ENCODE results near the gene STPG4. TPM values are rescaled to one million over a fixed set of nuclear protein-coding genes. Genes with fewer than 3 reads are reported as not detected.
"Not testable (repeated sequence)": the region's sequence is repeated elsewhere in the genome, so short reads cannot be mapped to it uniquely, and the experiment has no call there.

Gene STPG4
- total and polyA plus RNA-seq, 7 experiments from 2014 or later, result 0.24 to 0.95 (median 0.73) TPM; not detected in 4

GRCh38 chr2:47127862-47128543, 27.1 kb downstream of the STPG4 start:
- Histone ChIP-seq H3K27ac (ENCODE audit: low read depth, low read length) (no peak overlapping the region), H3K27me3 (ENCODE audit: control insufficient read depth in 2 of 2, insufficient read depth in 2 of 2, low read length in 2 of 2) (no peaks in the 10 kb centered on the region), H3K4me1 (ENCODE audit: control insufficient read depth in 2 of 2, insufficient read depth in 2 of 2, low read length in 2 of 2) (no peaks in the 10 kb centered on the region), H3K36me3 (ENCODE audit: control insufficient read depth in 2 of 3, insufficient read depth in 3 of 3, low read length in 3 of 3) (no peaks in the 10 kb centered on the region), H3K4me3 (ENCODE audit: low read length) (no peak overlapping the region), H3K9me3 (ENCODE audit: control insufficient read depth in 2 of 3, low read length in 3 of 3) (no peaks in the 10 kb centered on the region)
- no peak overlapping the region for H3K27ac Mint-ChIP-seq
- ChIA-PET POLR2A (no interaction called here), CTCF (no interaction called here)
- peaks cover 0 to 8% (median 0%) of the 10 kb centered on the region in 5 donors for H3K36me3 Mint-ChIP-seq
- H3K4me3 Mint-ChIP-seq, result no peak overlapping the region
- peaks cover 0 to 28% (median 6%) of the 10 kb centered on the region in 5 donors for H3K27me3 Mint-ChIP-seq
- DNase-seq (no peak), ATAC-seq (no peak)
- peaks cover 0 to 4% (median 0%) of the 10 kb centered on the region in 11 donors for H3K9me3 Mint-ChIP-seq
- intact Hi-C loops (cut with micrococcal nuclease), result loop anchor here in 1 of 2 donors (1.0 kb wide), 1 partner anchor 144 kb away; no protein-coding TSS in a partner anchor
- no peaks in the 10 kb centered on the region for H3K4me1 Mint-ChIP-seq

- peaks cover 0 to 28% (median 6%) of the 10 kb centered on the region in 5 donors for H3K27me3 Mint-ChIP-seq
- H3K36me3 Mint-ChIP-seq, result peaks cover 0 to 8% (median 0%) of the 10 kb centered on the region in 5 donors
- H3K9me3 Mint-ChIP-seq, result peaks cover 0 to 4% (median 0%) of the 10 kb centered on the region in 11 donors
- no peak for DNase-seq
- Histone ChIP-seq H3K4me3 (ENCODE audit: low read length) (no peak overlapping the region), H3K9me3 (ENCODE audit: control insufficient read depth in 2 of 3, low read length in 3 of 3) (no peaks in the 10 kb centered on the region), H3K27ac (ENCODE audit: low read depth, low read length) (no peak overlapping the region), H3K27me3 (ENCODE audit: control insufficient read depth in 2 of 2, insufficient read depth in 2 of 2, low read length in 2 of 2) (no peaks in the 10 kb centered on the region), H3K4me1 (ENCODE audit: control insufficient read depth in 2 of 2, insufficient read depth in 2 of 2, low read length in 2 of 2) (no peaks in the 10 kb centered on the region), H3K36me3 (ENCODE audit: control insufficient read depth in 2 of 3, insufficient read depth in 3 of 3, low read length in 3 of 3) (no peaks in the 10 kb centered on the region)
- H3K4me1 Mint-ChIP-seq, result no peaks in the 10 kb centered on the region
- H3K27ac Mint-ChIP-seq, result no peak overlapping the region
- POLR2A ChIA-PET, result no interaction called here
- H3K4me3 Mint-ChIP-seq, result no peak overlapping the region
- no peak for ATAC-seq
- intact Hi-C loops (cut with micrococcal nuclease), result no loop called here
- CTCF ChIA-PET, result no interaction called here
Observed at GRCh38 chr2:47126783-47127182, 28.3 kb downstream of the STPG4 start.

GRCh38 chr2:47124740-47125139, 30.4 kb downstream of the STPG4 start:
- POLR2A ChIA-PET; H3K9me3 ChIP-seq (ENCODE audit: control insufficient read depth in 2 of 3, low read length in 3 of 3); H3K4me3 ChIP-seq (ENCODE audit: low read length); CTCF ChIA-PET; H3K4me1 ChIP-seq (ENCODE audit: control insufficient read depth in 2 of 2, insufficient read depth in 2 of 2, low read length in 2 of 2); H3K27ac Mint-ChIP-seq; H3K36me3 Mint-ChIP-seq; H3K36me3 ChIP-seq (ENCODE audit: control insufficient read depth in 2 of 3, insufficient read depth in 3 of 3, low read length in 3 of 3); H3K4me3 Mint-ChIP-seq; H3K9me3 Mint-ChIP-seq; DNase-seq; H3K27ac ChIP-seq (ENCODE audit: low read depth, low read length); H3K27me3 ChIP-seq (ENCODE audit: control insufficient read depth in 2 of 2, insufficient read depth in 2 of 2, low read length in 2 of 2); intact Hi-C loops (cut with micrococcal nuclease); ATAC-seq; H3K4me1 Mint-ChIP-seq: not testable (repeated sequence)
- peaks cover 0 to 35% (median 8%) of the 10 kb centered on the region in 5 donors for H3K27me3 Mint-ChIP-seq

- H3K9me3 Mint-ChIP-seq; H3K4me1 Mint-ChIP-seq; H3K27ac Mint-ChIP-seq; H3K36me3 ChIP-seq (ENCODE audit: control insufficient read depth in 2 of 3, insufficient read depth in 3 of 3, low read length in 3 of 3); intact Hi-C loops (cut with micrococcal nuclease); H3K27me3 ChIP-seq (ENCODE audit: control insufficient read depth in 2 of 2, insufficient read depth in 2 of 2, low read length in 2 of 2); H3K4me3 Mint-ChIP-seq; H3K4me1 ChIP-seq (ENCODE audit: control insufficient read depth in 2 of 2, insufficient read depth in 2 of 2, low read length in 2 of 2); H3K36me3 Mint-ChIP-seq; CTCF ChIA-PET; H3K4me3 ChIP-seq (ENCODE audit: low read length); H3K27ac ChIP-seq (ENCODE audit: low read depth, low read length); POLR2A ChIA-PET; ATAC-seq; H3K9me3 ChIP-seq (ENCODE audit: control insufficient read depth in 2 of 3, low read length in 3 of 3); DNase-seq: not testable (repeated sequence)
- H3K27me3 Mint-ChIP-seq, result peaks cover 0 to 36% (median 4%) of the 10 kb centered on the region in 5 donors
Observed at GRCh38 chr2:47120424-47120823, 34.7 kb downstream of the STPG4 start.

GRCh38 chr2:47119001-47119400, 36.1 kb downstream of the STPG4 start:
- H3K4me1 ChIP-seq (ENCODE audit: control insufficient read depth in 2 of 2, insufficient read depth in 2 of 2, low read length in 2 of 2), result no peaks in the 10 kb centered on the region
- peaks cover 0 to 24% (median 0%) of the 10 kb centered on the region in 5 donors for H3K27me3 Mint-ChIP-seq
- no peaks in the 10 kb centered on the region for H3K9me3 Mint-ChIP-seq
- ChIA-PET POLR2A (no interaction called here), CTCF (no interaction called here)
- DNase-seq, result no peak
- H3K4me3 Mint-ChIP-seq, result no peak overlapping the region
- H3K4me3 ChIP-seq (ENCODE audit: low read length), result no peak overlapping the region
- no peaks in the 10 kb centered on the region for H3K27me3 ChIP-seq (ENCODE audit: control insufficient read depth in 2 of 2, insufficient read depth in 2 of 2, low read length in 2 of 2)
- H3K4me1 Mint-ChIP-seq, result no peaks in the 10 kb centered on the region
- no peaks in the 10 kb centered on the region for H3K36me3 ChIP-seq (ENCODE audit: control insufficient read depth in 2 of 3, insufficient read depth in 3 of 3, low read length in 3 of 3)
- H3K27ac Mint-ChIP-seq, result no peak overlapping the region
- no peaks in the 10 kb centered on the region for H3K36me3 Mint-ChIP-seq
- intact Hi-C loops (cut with micrococcal nuclease), result no loop called here
- H3K27ac ChIP-seq (ENCODE audit: low read depth, low read length), result no peak overlapping the region
- H3K9me3 ChIP-seq (ENCODE audit: control insufficient read depth in 2 of 3, low read length in 3 of 3), result no peaks in the 10 kb centered on the region
- ATAC-seq, result no peak

- intact Hi-C loops (cut with micrococcal nuclease), result no loop called here
- H3K27ac Mint-ChIP-seq, result no peak overlapping the region
- ATAC-seq (no peak), DNase-seq (no peak)
- Histone ChIP-seq H3K4me3 (ENCODE audit: low read length) (no peak overlapping the region), H3K9me3 (ENCODE audit: control insufficient read depth in 2 of 3, low read length in 3 of 3) (no peaks in the 10 kb centered on the region), H3K36me3 (ENCODE audit: control insufficient read depth in 2 of 3, insufficient read depth in 3 of 3, low read length in 3 of 3) (no peaks in the 10 kb centered on the region), H3K4me1 (ENCODE audit: control insufficient read depth in 2 of 2, insufficient read depth in 2 of 2, low read length in 2 of 2) (no peaks in the 10 kb centered on the region), H3K27me3 (ENCODE audit: control insufficient read depth in 2 of 2, insufficient read depth in 2 of 2, low read length in 2 of 2) (no peaks in the 10 kb centered on the region), H3K27ac (ENCODE audit: low read depth, low read length) (no peak overlapping the region)
- H3K9me3 Mint-ChIP-seq, result no peaks in the 10 kb centered on the region
- no peaks in the 10 kb centered on the region for H3K4me1 Mint-ChIP-seq
- no peaks in the 10 kb centered on the region for H3K36me3 Mint-ChIP-seq
- ChIA-PET CTCF (no interaction called here), POLR2A (no interaction called here)
- H3K4me3 Mint-ChIP-seq, result no peak overlapping the region
- H3K27me3 Mint-ChIP-seq, result peaks cover 0 to 24% (median 0%) of the 10 kb centered on the region in 5 donors
Observed at GRCh38 chr2:47118581-47118980, 36.5 kb downstream of the STPG4 start.

- Histone ChIP-seq H3K36me3 (ENCODE audit: control insufficient read depth in 2 of 3, insufficient read depth in 3 of 3, low read length in 3 of 3) (no peaks in the 10 kb centered on the region), H3K4me1 (ENCODE audit: control insufficient read depth in 2 of 2, insufficient read depth in 2 of 2, low read length in 2 of 2) (no peaks in the 10 kb centered on the region), H3K27ac (ENCODE audit: low read depth, low read length) (no peak overlapping the region), H3K4me3 (ENCODE audit: low read length) (no peak overlapping the region), H3K9me3 (ENCODE audit: control insufficient read depth in 2 of 3, low read length in 3 of 3) (no peaks in the 10 kb centered on the region), H3K27me3 (ENCODE audit: control insufficient read depth in 2 of 2, insufficient read depth in 2 of 2, low read length in 2 of 2) (no peaks in the 10 kb centered on the region)
- no peak for ATAC-seq
- ChIA-PET CTCF (no interaction called here), POLR2A (no interaction called here)
- no peak for DNase-seq
- Mint-ChIP-seq H3K9me3 (no peaks in the 10 kb centered on the region), H3K27me3 (peaks cover 0 to 14% (median 0%) of the 10 kb centered on the region in 5 donors), H3K36me3 (no peaks in the 10 kb centered on the region), H3K4me3 (no peak overlapping the region), H3K4me1 (no peaks in the 10 kb centered on the region), H3K27ac (no peak overlapping the region)
- intact Hi-C loops (cut with micrococcal nuclease), result no loop called here
Observed at GRCh38 chr2:47112665-47113435, 42.3 kb downstream of the STPG4 start.
